Hepatocyte (in vitro differentiated cells): ENCODE data around the gene SPOCK2. TPM values are rescaled to one million over a fixed set of nuclear protein-coding genes. Genes with fewer than 3 reads are reported as not detected.

Source experiments
- DNase-seq: peaks from one replicate; pipeline ENCODE4 v3.0.0-alpha.2; 2016; ENCODE audit warnings: low spot score
- H2AFZ ChIP-seq: fragments of 200-600 bp; sonication (generic); 2 replicates; pipeline ENCODE4 v1.6.0; 2016; ENCODE audit warnings: antibody characterized with exemption, mild to moderate bottlenecking
- H3K27ac ChIP-seq: fragments of 200-600 bp; sonication (generic); 2 replicates; pipeline ENCODE4 v1.5.1; 2016; ENCODE audit warnings: mild to moderate bottlenecking
- H3K27me3 ChIP-seq: fragments of 200-600 bp; sonication (generic); 2 replicates; pipeline ENCODE4 v1.6.1; 2016
- H3K36me3 ChIP-seq: fragments of 200-600 bp; sonication (generic); replicated peaks from 2 replicates; pipeline ENCODE4 v1.5.1; 2016; ENCODE audit warnings: low read depth; ENCODE audit not compliant: insufficient read depth
- H3K4me1 ChIP-seq: fragments of 200-600 bp; sonication (generic); 2 replicates; pipeline ENCODE4 v1.5.1; 2016; ENCODE audit warnings: mild to moderate bottlenecking, moderate library complexity; ENCODE audit not compliant: insufficient read depth
- H3K4me2 ChIP-seq: fragments of 200-600 bp; sonication (generic); 2 replicates; pipeline ENCODE4 v1.6.0; 2016
- H3K4me3 ChIP-seq: fragments of 200-600 bp; sonication (generic); 2 replicates; pipeline ENCODE4 v1.5.1; 2016; ENCODE audit warnings: mild to moderate bottlenecking
- H3K79me2 ChIP-seq: fragments of 200-600 bp; sonication (generic); 2 replicates; pipeline ENCODE4 v1.6.0; 2017; ENCODE audit warnings: mild to moderate bottlenecking
- H3K9me2 ChIP-seq: fragments of 200-600 bp; sonication (generic); replicated peaks from 2 replicates; pipeline ENCODE4 v1.6.0; 2017; ENCODE audit warnings: mild to moderate bottlenecking; ENCODE audit not compliant: insufficient read depth
- H3K9me3 ChIP-seq: fragments of 200-600 bp; sonication (generic); 2 replicates; pipeline ENCODE4 v1.5.1; 2016; ENCODE audit warnings: low read depth, mild to moderate bottlenecking
- H4K20me1 ChIP-seq: fragments of 200-600 bp; sonication (generic); 2 replicates; pipeline ENCODE4 v1.6.0; 2016; ENCODE audit warnings: mild to moderate bottlenecking; ENCODE audit not compliant: insufficient read depth, poor library complexity, severe bottlenecking
- CTCF ChIP-seq: fragments of 200-600 bp; sonication (generic); IDR thresholded peaks from 2 replicates; pipeline ENCODE4 v1.5.1; 2016; ENCODE audit warnings: antibody characterized with exemption, mild to moderate bottlenecking; ENCODE audit not compliant: poor library complexity
- EZH2 ChIP-seq: fragments of 200-600 bp; sonication (generic); IDR thresholded peaks from 2 replicates; pipeline ENCODE4 v1.6.1; 2016; ENCODE audit warnings: antibody characterized with exemption, mild to moderate bottlenecking, borderline replicate concordance
- EZH2phosphoT487 ChIP-seq: fragments of 200-600 bp; sonication (generic); IDR thresholded peaks from one replicate; pipeline ENCODE4 v1.6.1; 2018; ENCODE audit warnings: antibody characterized with exemption, mild to moderate bottlenecking, low read depth, moderate library complexity; ENCODE audit not compliant: unreplicated experiment, severe bottlenecking
- WGBS: methylation state at CpG from one replicate; pipeline ENCODE4 v1.1.6; 2016; ENCODE audit warnings: low lambda C conversion rate; ENCODE audit errors: missing lambda C conversion rate; 5-methylcytosine and 5-hydroxymethylcytosine counted together
- polyA plus RNA-seq: library from polyadenylated mRNA; unstranded; fragments of >200 nt; fragmentation: Nextera tagmentation; extraction: Ambion mirVana; gene quantifications from 2 replicates; pipeline ENCODE4 v1.2.1, GENCODE V29; 2016
- total RNA-seq: library from RNA; depleted of rRNA; stranded (reverse); fragments of >200 nt; gene quantifications from 2 replicates; pipeline ENCODE4 v1.2.3, GENCODE V29; 2014

Gene SPOCK2
- total and polyA plus RNA-seq, 2 experiments from 2014 or later, result 3.0 to 3.1 TPM

- 92% methylated on average over 10 of the region's 10 CpGs for WGBS
- Histone ChIP-seq H3K36me3 (no peaks in the 10 kb centered on the region), H3K4me3 (no peak overlapping the region), H3K9me3 (no peaks in the 10 kb centered on the region), H3K27me3 (no peaks in the 10 kb centered on the region), H2AFZ (no peak overlapping the region), H3K79me2 (no peaks in the 10 kb centered on the region), H3K9me2 (no peaks in the 10 kb centered on the region), H3K4me2 (no peak overlapping the region), H4K20me1 (no peaks in the 10 kb centered on the region), H3K4me1 (peaks cover 32% of the 10 kb centered on the region), H3K27ac (peak overlapping the region; percentile 76)
- no peak for TF ChIP-seq EZH2phosphoT487
- no peak for TF ChIP-seq EZH2
- no peak for TF ChIP-seq CTCF
- no peak for DNase-seq
Measured at GRCh38 chr10:72031706-72032105, 56.6 kb downstream of the SPOCK2 start.

DNA sequence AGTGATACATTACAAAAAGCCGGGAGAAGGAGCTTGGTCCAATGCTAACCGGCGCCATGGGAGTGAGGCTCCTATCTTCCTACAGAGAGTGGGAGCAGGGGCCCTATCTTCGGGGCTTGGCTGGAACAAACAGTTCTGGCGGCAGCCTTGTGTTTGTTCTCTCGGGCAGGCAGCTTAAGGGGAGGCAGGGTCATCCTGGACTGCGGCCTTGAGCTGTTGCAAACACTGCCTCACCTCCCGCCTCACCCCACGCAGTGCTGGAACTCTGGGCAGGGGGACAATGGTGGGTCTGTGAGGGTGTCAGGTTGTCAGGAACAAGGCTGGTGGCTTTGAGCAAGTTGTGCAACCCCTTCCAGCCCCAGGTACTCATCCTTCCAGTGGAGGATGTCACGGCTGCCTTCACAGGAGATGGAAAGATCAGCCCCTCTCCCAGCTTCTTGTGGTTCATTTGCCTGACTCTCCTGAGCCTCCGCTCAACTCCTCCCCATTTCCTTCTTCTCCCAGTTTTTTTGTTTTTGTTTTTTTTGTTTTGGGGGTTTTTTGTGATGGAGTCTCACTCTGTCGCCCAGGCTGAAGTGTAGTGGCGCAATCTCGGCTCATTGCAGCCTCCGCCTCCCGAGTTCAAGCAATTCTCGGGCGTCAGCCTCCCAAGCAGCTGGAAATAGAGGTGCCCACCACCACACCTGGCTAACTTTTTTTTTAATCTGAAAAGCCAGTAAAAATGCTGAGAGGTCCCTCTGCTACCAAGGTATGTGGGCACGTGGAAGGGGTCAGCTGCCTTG is 57.4 kb downstream of the SPOCK2 start:
- Histone ChIP-seq H3K79me2 (no peaks in the 10 kb centered on the region), H3K27me3 (no peaks in the 10 kb centered on the region), H3K9me2 (no peaks in the 10 kb centered on the region), H3K4me1 (peaks cover 32% of the 10 kb centered on the region), H2AFZ (no peak overlapping the region), H3K36me3 (no peaks in the 10 kb centered on the region), H3K9me3 (no peaks in the 10 kb centered on the region), H3K4me3 (no peak overlapping the region), H3K4me2 (peak overlapping the region; percentile 21), H3K27ac (peak overlapping the region; percentile 76), H4K20me1 (no peaks in the 10 kb centered on the region)
- WGBS, result 61% methylated on average over 19 of the region's 19 CpGs
- no peak for TF ChIP-seq EZH2
- no peak for TF ChIP-seq EZH2phosphoT487
- TF ChIP-seq CTCF, result no peak
- peak; percentile 70 for DNase-seq

DNA sequence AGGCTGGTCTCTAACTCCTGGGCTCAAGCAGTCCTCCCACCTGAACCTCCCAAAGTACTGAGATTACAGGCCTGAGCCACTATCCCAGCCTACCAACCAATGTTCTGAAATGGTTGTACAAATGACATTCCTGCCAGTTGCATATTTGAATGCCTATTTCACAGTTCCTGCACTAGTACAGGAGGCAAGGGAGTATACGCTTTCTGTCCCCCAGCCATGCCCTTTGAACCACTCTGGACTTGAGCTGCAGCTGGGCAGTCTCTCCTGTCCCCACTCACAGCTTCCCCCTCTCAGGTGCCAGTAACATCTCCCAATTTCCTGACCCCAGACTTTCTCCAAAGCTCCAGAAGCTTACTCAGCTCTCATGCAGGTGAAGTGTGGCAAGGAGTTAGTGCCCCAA is 58.9 kb downstream of the SPOCK2 start:
- H3K27me3 ChIP-seq, result no peaks in the 10 kb centered on the region
- H3K27ac ChIP-seq, result peak overlapping the region; percentile 76
- no peak overlapping the region for H3K4me3 ChIP-seq
- no peaks in the 10 kb centered on the region for H3K36me3 ChIP-seq
- no peaks in the 10 kb centered on the region for H3K9me2 ChIP-seq
- H3K4me2 ChIP-seq, result peak overlapping the region; percentile 21
- no peak overlapping the region for H2AFZ ChIP-seq
- TF ChIP-seq CTCF, result no peak
- no peak for TF ChIP-seq EZH2
- TF ChIP-seq EZH2phosphoT487, result no peak
- H3K9me3 ChIP-seq, result no peaks in the 10 kb centered on the region
- peaks cover 32% of the 10 kb centered on the region for H3K4me1 ChIP-seq
- no peaks in the 10 kb centered on the region for H4K20me1 ChIP-seq
- no peaks in the 10 kb centered on the region for H3K79me2 ChIP-seq
- no peak for DNase-seq
- 87% methylated on average over 1 of the region's 1 CpG for WGBS
